ACC112 (cell line): Measurements from ENCODE around the gene MSI2.

Experiments used
- H2AFZ ChIP-seq: fragments of 200-600 bp; sonication (generic); one replicate; pipeline ENCODE4 v1.6.0; 2017; ENCODE audit warnings: antibody characterized with exemption, low read length; ENCODE audit not compliant: unreplicated experiment
- H3K27ac ChIP-seq: fragments of 200-600 bp; sonication (generic); 2 replicates; pipeline ENCODE4 v1.5.1; 2014; ENCODE audit warnings: low read depth, mild to moderate bottlenecking, antibody characterized with exemption, low read length, moderate library complexity
- H3K27me3 ChIP-seq: fragments of 200-600 bp; sonication (generic); 2 replicates; pipeline ENCODE4 v1.6.1; 2014; ENCODE audit warnings: mild to moderate bottlenecking, antibody characterized with exemption, low read length, moderate library complexity, mixed read lengths; ENCODE audit not compliant: insufficient read depth
- H3K36me3 ChIP-seq: fragments of 200-600 bp; sonication (generic); 2 replicates; pipeline ENCODE4 v1.6.1; 2016; ENCODE audit warnings: mild to moderate bottlenecking, antibody characterized with exemption, low read length, moderate library complexity, mixed read lengths; ENCODE audit not compliant: insufficient read depth
- H3K4me1 ChIP-seq: fragments of 200-600 bp; sonication (generic); one replicate; pipeline ENCODE4 v1.6.1; 2016; ENCODE audit warnings: low read length, mixed read lengths; ENCODE audit not compliant: insufficient read depth, unreplicated experiment, control insufficient read depth
- H3K4me3 ChIP-seq: fragments of 200-600 bp; sonication (generic); 2 replicates; pipeline ENCODE4 v1.5.1; 2014; ENCODE audit warnings: mild to moderate bottlenecking, low read depth, low read length
- H3K79me2 ChIP-seq: fragments of 200-600 bp; sonication (generic); one replicate; pipeline ENCODE4 v1.6.0; 2016; ENCODE audit warnings: low read length; ENCODE audit not compliant: control insufficient read depth, unreplicated experiment, insufficient read depth

MSI2 gene

DNA sequence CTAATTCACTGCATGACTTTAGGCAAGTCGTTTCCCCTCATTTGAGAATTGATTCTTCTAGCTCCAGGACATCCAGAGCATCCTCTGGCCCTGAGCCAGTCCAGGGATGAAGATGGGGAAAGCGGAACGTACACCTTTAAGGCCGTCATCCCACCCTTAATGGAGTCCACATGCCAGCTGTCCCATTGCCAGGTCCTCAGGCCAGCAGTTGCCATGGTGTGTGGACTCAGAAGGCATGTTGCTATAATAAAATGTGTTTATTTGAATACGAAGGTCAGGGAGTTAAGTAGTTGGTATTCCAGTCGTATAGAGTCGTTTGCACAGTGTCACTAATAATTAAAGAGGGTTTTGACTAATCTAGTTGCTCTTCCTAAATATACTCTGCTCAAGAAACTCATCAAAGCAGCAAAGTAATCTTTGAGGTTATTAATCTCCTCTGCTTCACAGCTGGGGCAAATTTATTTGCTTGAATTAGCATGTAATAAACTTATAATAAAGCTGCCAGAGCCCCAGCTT is 458.4 kb downstream of the MSI2 start:
- H3K4me1 ChIP-seq: no peaks in the 10 kb centered on the region
- peaks cover 92% of the 10 kb centered on the region for H3K27me3 ChIP-seq
- no peaks in the 10 kb centered on the region for H3K36me3 ChIP-seq
- no peak overlapping the region for H3K4me3 ChIP-seq
- H3K27ac ChIP-seq: no peak overlapping the region
- no peak overlapping the region for H2AFZ ChIP-seq
- H3K79me2 ChIP-seq: no peaks in the 10 kb centered on the region

DNA sequence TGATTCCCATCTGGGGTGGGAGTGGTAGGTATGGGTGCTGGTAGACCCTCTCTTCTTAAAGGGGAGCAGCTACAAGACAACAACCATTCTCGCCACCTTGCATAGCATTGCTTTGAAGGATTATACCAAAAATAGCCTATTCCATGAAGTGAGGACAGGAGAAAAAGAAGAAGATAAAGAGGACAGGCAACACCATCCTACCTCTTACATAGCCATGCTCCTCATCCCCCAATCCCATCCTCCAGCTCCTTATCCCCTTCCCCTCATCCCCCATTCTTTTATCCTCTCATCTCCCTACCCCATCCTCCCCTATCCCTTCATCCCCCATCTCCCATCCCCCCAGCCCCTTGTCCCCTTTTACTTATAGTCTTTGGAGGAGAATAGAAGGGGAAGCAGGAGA is 459.7 kb downstream of the MSI2 start:
- no peaks in the 10 kb centered on the region for H3K79me2 ChIP-seq
- H2AFZ ChIP-seq: no peak overlapping the region
- H3K4me1 ChIP-seq: no peaks in the 10 kb centered on the region
- peaks cover 92% of the 10 kb centered on the region for H3K27me3 ChIP-seq
- H3K27ac ChIP-seq: no peak overlapping the region
- H3K4me3 ChIP-seq: no peak overlapping the region
- H3K36me3 ChIP-seq: no peaks in the 10 kb centered on the region

DNA sequence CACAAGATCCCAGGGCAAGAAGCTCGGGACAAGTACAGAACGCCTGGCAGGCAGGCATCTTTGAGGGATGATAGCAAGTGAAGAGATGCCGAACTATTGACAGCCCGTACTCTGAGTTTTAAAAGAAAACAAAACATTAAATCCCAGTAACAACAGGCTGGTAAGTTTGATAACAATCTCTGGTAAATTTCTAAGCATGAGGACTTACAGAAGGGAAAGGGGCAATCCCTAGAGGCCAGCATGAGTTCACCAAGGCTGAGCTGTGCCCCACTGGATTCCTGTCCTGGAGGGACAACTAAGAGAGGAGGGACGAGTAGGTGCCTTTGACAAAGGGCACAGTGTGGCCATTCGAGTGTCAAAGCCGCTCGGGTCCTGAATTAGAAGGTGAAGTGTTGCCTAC is 462.6 kb downstream of the MSI2 start:
- H2AFZ ChIP-seq: no peak overlapping the region
- peaks cover 89% of the 10 kb centered on the region for H3K27me3 ChIP-seq
- H3K36me3 ChIP-seq: no peaks in the 10 kb centered on the region
- H3K4me1 ChIP-seq: no peaks in the 10 kb centered on the region
- no peaks in the 10 kb centered on the region for H3K79me2 ChIP-seq
- H3K27ac ChIP-seq: no peak overlapping the region
- H3K4me3 ChIP-seq: no peak overlapping the region

DNA sequence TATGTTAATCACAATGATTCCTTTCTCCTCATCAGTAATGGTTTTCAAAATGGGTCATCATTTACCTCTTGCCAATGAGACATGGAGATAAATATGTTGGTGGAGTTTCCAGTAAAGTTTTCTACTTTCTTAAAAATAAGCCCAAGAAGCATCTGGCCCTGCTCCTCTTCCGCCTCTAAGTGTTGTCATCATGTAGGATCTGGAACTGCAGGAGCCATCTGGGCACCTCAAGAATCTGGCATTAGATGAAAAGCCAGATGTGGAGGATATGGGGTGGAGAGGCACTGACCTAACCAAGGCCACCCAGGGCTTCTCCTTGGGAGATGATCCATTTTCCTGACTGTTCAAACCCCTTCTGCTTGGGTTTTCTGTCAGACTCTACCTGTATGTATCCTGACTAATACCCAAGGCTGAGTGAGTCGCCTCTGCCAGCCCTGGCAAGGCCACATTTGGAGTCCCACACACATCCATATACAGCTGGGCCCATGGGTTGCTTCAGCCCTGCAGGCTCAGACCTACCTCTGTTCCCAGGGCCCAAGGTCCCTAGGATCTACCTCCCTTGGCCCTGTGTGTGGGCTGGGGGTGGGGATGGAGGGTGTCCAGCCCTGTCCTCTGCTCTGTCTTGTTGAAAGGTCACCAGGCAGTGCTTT is 464.2 kb downstream of the MSI2 start:
- Histone ChIP-seq H3K4me3 (no peak overlapping the region), H3K4me1 (no peaks in the 10 kb centered on the region), H3K27me3 (peaks cover 79% of the 10 kb centered on the region), H2AFZ (no peak overlapping the region), H3K36me3 (no peaks in the 10 kb centered on the region), H3K27ac (no peak overlapping the region), H3K79me2 (no peaks in the 10 kb centered on the region)

DNA sequence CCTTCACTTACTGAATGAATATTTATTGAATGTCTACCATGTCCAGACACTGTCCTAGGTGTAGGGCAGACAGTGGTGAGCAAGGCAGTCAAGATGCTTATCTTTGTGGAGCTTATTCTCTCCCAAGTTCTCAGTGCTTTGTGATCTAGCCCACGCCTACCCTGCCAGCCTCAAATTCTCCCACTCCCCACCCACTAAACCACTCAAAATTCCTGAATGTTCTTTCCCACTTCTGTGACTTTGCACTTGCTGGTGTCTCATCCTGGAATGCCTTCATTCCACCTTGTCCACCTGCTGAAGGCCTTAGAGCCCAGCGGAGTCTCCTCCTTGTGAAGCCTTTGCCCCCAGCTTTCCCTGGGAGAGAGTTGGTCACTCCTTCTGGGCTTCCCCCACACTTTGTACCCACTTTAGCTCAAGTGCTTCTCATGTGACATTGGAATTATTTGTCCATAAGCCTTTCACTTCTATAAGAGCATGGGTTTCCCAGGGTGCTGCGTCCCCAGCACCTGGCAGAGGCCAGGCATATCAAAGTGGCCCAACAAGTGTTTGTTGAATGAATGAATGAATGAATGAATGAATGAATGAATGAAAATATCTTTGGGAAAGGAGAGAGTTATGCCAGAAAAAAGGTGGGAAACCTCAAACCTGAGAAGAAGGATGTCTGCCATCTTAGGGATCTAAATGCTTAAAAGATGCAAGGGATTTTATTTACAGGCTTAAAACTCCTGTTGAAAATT is 465.8 kb downstream of the MSI2 start:
- no peaks in the 10 kb centered on the region for H3K36me3 ChIP-seq
- no peak overlapping the region for H2AFZ ChIP-seq
- no peak overlapping the region for H3K4me3 ChIP-seq
- H3K79me2 ChIP-seq: no peaks in the 10 kb centered on the region
- H3K27me3 ChIP-seq: peaks cover 73% of the 10 kb centered on the region
- no peaks in the 10 kb centered on the region for H3K4me1 ChIP-seq
- H3K27ac ChIP-seq: no peak overlapping the region

DNA sequence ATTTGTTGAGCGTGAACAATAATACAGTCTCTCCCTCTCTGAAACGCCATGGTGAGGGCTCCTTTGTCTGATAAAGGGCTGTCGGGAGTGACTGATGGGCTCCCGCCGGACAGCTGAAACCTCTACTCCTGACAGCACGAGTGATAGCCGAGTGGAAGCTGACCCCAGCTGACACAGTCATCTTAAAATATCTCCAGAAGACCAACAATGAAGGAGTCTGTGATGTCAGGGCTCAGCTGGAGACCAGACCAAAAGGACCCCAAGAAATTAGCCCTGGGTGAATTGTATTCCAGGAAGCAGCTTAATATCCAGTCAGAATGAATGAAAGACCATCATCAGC is 466.4 kb downstream of the MSI2 start:
- no peak overlapping the region for H3K4me3 ChIP-seq

DNA sequence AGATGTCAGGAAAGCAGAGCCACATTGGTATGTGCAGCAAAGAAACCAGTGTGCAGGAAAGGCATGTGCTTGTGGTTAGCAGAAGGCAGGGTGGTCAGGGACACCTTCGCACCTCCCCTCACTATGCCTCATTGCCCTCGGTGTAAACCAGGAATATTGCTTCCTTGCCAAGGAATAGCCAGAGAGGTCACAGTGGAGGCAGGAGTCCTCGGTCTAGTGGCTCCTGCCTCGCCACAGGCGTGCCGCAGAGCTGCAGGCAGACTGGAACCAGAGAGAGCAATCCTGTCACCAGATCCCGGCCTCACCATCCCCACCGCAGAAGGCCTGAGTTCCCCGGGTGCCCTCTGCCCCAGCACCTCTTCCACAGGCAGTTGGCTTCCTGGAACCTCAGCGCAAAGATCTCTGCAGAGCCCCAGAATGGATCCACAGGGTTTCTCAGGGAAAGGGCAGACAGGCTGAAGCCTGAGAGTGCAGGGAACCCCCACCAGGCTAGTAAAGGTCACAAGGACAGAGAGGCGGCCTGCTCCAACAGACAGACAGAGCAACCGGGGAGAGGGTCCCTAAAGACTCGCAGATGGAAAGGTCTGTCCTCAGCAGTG is 467.2 kb downstream of the MSI2 start:
- Histone ChIP-seq H2AFZ (no peak overlapping the region), H3K4me3 (no peak overlapping the region), H3K4me1 (no peaks in the 10 kb centered on the region), H3K79me2 (no peaks in the 10 kb centered on the region), H3K36me3 (no peaks in the 10 kb centered on the region), H3K27ac (no peak overlapping the region), H3K27me3 (peaks cover 78% of the 10 kb centered on the region)

More for the DNA sequence above, 466.4 kb downstream of the MSI2 start:
- no peaks in the 10 kb centered on the region for H3K4me1 ChIP-seq
- H3K36me3 ChIP-seq: no peaks in the 10 kb centered on the region
- no peak overlapping the region for H3K27ac ChIP-seq
- no peaks in the 10 kb centered on the region for H3K79me2 ChIP-seq
- no peak overlapping the region for H2AFZ ChIP-seq
- peaks cover 73% of the 10 kb centered on the region for H3K27me3 ChIP-seq

DNA sequence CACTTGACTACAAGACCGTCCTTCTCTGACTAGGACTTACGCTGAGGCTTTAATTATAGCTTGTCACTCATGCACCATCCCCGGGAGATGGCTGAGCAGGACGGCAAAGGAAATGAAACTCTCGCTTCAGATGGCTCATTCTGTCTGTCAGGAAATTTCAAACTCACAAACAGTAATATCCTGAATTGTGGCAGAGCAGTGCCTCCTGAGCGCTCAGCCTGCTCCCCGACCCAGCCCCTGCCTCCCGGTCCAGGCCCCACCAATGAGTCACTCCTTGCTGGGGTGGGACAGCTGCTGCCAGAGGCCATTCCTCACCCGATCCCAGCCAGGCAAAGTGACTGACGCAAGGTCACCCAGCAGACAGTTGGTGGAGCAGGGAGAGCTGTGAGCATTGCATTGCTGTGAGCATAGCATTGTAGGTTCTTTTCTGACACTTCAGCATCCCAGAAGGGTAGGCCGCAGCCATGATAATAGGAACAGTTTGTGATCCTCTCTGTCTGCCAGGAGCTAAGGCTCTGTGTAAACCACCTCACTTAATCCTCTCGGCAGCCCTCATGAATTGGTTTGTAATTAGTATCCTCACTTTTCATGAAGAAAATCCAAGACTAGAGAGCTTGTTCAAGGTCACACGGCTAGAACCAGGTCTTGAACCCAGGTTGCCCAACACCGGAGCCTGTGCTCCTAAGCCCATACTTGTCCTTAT is 467.9 kb downstream of the MSI2 start:
- peaks cover 77% of the 10 kb centered on the region for H3K27me3 ChIP-seq
- H3K36me3 ChIP-seq: no peaks in the 10 kb centered on the region
- H2AFZ ChIP-seq: no peak overlapping the region
- H3K79me2 ChIP-seq: no peaks in the 10 kb centered on the region
- no peak overlapping the region for H3K4me3 ChIP-seq
- no peak overlapping the region for H3K27ac ChIP-seq
- H3K4me1 ChIP-seq: no peaks in the 10 kb centered on the region

DNA sequence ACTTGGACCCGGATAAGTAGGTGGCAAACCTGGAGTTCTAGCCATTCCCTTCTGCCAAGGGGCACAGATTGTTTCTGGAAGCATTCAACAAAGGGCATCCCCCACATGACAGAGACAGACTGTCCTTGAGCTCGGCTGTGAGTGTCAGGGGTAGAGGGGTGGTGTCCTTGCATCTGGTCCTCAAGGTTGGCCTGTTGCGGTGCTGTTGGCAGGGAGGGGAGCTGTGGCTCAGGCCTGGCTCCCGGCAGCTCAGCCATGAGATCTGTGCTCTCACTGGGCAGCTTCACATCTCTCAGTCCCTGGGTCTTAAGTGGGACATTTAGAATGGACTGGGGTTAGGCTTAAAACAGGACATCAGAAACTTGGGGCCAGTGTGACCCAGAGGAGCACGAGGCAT is 468.4 kb downstream of the MSI2 start:
- no peak overlapping the region for H3K27ac ChIP-seq

DNA sequence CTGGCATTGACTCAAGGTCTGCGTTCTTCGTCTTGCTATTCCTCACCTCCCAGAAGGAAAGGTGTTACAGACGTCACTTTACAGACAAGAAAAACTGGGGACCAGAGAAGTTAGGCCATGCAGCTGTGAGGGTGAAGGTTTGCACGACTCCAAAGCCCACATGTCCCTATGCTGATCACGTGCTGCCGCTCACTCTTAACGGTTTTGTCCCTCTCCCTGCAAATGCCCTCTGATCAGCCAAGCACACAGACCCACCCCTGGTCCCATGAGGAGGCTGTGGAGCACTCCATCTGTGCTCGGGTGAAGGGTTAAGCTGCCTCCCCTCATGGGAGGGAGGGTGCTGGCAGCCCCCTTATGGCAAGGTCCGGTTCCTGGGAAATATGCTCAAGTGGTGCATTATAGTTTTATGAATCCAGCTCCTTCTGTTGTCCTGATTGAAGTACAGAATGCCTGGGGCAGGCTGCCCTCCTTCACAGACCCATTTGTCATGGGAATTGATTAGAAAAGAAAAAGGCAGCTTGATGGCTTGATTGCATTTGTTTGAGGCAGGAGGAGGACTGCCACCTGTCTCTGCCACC is 470.0 kb downstream of the MSI2 start:
- no peaks in the 10 kb centered on the region for H3K79me2 ChIP-seq
- no peaks in the 10 kb centered on the region for H3K36me3 ChIP-seq
- H3K27me3 ChIP-seq: peaks cover 78% of the 10 kb centered on the region
- no peaks in the 10 kb centered on the region for H3K4me1 ChIP-seq
- no peak overlapping the region for H2AFZ ChIP-seq
- no peak overlapping the region for H3K27ac ChIP-seq
- H3K4me3 ChIP-seq: no peak overlapping the region

More for the DNA sequence above, 468.4 kb downstream of the MSI2 start:
- H3K4me3 ChIP-seq: no peak overlapping the region
- H2AFZ ChIP-seq: no peak overlapping the region
- no peaks in the 10 kb centered on the region for H3K79me2 ChIP-seq
- H3K4me1 ChIP-seq: no peaks in the 10 kb centered on the region
- H3K27me3 ChIP-seq: peaks cover 77% of the 10 kb centered on the region
- no peaks in the 10 kb centered on the region for H3K36me3 ChIP-seq
